ENCODE measurements around the gene ZNF740. TPM values are rescaled to one million over a fixed set of nuclear protein-coding genes. Genes with fewer than 3 reads are reported as not detected.

The ZNF740 gene
- total and polyA plus RNA-seq, 2 donors from 2014 or later = 11.1 to 58.3 TPM

DNA sequence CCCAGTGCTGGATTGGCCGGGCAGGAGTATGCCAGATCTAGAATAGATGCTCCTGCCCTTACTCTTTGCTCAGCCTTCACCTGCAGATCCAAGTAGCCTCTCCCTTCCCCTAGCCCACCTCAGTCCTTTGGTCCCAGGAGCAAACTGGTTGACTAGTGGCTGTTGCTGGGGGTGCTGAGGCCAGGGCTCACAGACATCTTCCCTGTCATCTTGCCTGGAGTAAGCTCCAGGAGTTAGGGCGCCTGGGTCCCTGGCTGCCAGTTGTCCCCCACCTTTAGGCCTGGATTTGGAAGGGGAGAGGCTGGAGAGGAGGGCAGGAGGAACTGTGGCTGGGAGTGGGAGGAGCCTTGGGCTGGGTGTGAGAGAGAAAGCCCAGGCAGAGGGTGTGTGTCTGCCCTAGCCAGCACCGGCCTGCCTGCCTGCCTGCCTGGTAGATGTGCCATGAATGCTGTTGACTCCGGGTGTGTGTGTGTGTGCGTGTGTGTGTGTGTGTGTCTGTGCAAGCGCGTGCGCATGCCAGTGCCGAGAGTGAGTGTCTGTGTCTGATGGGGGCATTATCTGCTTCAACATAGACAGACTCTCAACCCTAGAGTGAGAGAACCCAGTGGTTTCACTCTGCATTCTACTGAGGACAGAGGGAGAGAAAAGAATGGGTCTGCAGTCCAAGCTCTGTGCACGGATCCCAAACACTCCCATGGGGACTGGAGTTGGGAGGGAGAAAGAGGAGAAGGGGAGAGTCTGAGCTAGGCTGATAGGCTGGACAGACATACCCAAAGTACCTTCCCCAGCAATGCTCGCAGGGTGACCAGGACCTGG lies 52.3 kb downstream of the ZNF740 start:
- H3K27ac ChIP-seq (ENCODE audit: low read depth in 2 of 2, low read length in 2 of 2) = peak overlapping the region; percentile 64 to 69
- DNase-seq (peak in 4 of 5 donors; percentile 37 to 88 (median 64)), FAIRE-seq (no peak)
- no peaks in the 10 kb centered on the region for H3K9me3 ChIP-seq (ENCODE audit: control insufficient read depth in 2 of 3, insufficient read depth in 1 of 3, low read length in 3 of 3)
- peak overlapping the region in 1 of 3 donors; percentile 44 for H3K9ac ChIP-seq (ENCODE audit: low read length in 3 of 3)
- H3K4me1 ChIP-seq (ENCODE audit: control insufficient read depth in 2 of 3, insufficient read depth in 2 of 3, low read depth in 1 of 3, low read length in 3 of 3) = peaks cover 0 to 24% (median 7%) of the 10 kb centered on the region in 3 donors
- intact Hi-C loops (cut with DNase I) = no loop called here
- no peaks in the 10 kb centered on the region for H3K27me3 ChIP-seq (ENCODE audit: control insufficient read depth, insufficient read depth, low read length)
- no peaks in the 10 kb centered on the region for H3K36me3 ChIP-seq (ENCODE audit: control insufficient read depth in 2 of 3, insufficient read depth in 3 of 3, low read length in 3 of 3)
- peak overlapping the region; percentile 28 to 64 (median 53) for H3K4me3 ChIP-seq (ENCODE audit: low read length in 3 of 3)
- TF ChIP-seq, protein P1, sequence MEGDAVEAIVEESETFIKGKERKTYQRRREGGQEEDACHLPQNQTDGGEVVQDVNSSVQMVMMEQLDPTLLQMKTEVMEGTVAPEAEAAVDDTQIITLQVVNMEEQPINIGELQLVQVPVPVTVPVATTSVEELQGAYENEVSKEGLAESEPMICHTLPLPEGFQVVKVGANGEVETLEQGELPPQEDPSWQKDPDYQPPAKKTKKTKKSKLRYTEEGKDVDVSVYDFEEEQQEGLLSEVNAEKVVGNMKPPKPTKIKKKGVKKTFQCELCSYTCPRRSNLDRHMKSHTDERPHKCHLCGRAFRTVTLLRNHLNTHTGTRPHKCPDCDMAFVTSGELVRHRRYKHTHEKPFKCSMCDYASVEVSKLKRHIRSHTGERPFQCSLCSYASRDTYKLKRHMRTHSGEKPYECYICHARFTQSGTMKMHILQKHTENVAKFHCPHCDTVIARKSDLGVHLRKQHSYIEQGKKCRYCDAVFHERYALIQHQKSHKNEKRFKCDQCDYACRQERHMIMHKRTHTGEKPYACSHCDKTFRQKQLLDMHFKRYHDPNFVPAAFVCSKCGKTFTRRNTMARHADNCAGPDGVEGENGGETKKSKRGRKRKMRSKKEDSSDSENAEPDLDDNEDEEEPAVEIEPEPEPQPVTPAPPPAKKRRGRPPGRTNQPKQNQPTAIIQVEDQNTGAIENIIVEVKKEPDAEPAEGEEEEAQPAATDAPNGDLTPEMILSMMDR (IDR thresholded peaks at IDR 0.05; ENCODE audit: borderline replicate concordance, extremely low read depth, insufficient read depth) = no peak

DNA sequence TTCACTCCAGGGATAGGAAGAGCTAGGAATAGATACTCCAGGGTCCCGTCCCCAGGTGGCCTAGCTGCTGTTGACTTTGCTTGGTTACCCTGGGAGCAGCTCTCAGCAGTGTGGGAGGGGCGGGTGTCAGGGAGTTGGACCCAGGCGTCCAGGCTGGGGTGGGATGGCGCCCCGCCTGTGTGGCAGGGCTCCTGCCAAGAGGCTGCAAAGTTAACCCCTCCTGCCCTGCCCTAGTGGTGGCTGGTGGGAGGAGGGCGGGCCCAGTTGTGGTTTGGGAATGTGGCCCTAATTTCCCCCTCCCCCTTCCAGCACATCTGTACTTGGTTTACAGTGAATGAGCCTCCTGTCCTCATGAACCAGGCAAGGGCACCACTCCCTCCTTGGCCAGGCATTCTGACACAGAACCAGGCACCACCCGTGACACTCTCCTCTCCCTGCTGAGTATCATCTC lies 53.2 kb downstream of the ZNF740 start:
- intact Hi-C loops (cut with DNase I) = no loop called here
- H3K9ac ChIP-seq (ENCODE audit: low read length in 3 of 3) = peak overlapping the region in 2 of 3 donors; percentile 39 to 44
- H3K4me3 ChIP-seq (ENCODE audit: low read length in 3 of 3) = no peak overlapping the region
- peak in 1 of 5 donors; percentile 49 for DNase-seq
- H3K36me3 ChIP-seq (ENCODE audit: control insufficient read depth in 2 of 3, insufficient read depth in 3 of 3, low read length in 3 of 3) = no peaks in the 10 kb centered on the region
- H3K9me3 ChIP-seq (ENCODE audit: control insufficient read depth in 2 of 3, insufficient read depth in 1 of 3, low read length in 3 of 3) = no peaks in the 10 kb centered on the region
- H3K27ac ChIP-seq (ENCODE audit: low read depth in 2 of 2, low read length in 2 of 2) = no peak overlapping the region
- FAIRE-seq = no peak
- TF ChIP-seq, protein P1 (IDR thresholded peaks at IDR 0.05; ENCODE audit: borderline replicate concordance, extremely low read depth, insufficient read depth) = no peak
- H3K4me1 ChIP-seq (ENCODE audit: control insufficient read depth in 2 of 3, insufficient read depth in 2 of 3, low read depth in 1 of 3, low read length in 3 of 3) = peaks cover 0 to 24% (median 7%) of the 10 kb centered on the region in 3 donors
- no peaks in the 10 kb centered on the region for H3K27me3 ChIP-seq (ENCODE audit: control insufficient read depth, insufficient read depth, low read length)

DNA sequence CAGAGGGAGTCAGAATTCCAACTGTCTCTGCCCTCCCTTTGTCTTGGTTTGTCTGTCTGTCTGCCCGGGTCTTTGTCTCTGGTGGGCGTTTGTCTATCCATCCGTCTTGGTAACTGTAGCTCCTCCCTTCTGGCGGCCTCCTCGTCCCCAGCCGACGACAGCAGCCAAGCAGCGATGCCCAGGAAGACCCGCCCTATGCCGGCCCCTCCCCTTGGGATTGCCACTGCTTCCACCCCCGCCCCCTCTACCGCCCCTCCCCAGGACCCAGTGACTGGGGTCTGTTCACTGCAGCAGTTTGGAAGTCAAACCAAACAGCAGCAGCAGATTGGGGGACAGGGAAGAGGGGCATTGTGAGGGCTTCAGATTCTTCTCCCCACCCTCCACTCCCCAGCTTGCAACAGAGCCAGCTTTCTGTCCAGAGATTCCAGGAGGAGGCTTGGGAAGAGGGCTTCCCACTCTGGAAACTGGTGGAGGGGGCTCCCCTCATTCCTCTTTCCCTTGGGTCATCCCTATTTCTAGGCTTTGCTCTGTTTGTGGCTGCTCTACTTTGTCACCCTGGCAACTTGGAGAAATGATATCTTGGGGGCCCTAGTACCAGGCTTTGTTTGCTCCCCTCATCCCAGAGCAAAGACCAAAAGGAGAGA lies 53.9 kb downstream of the ZNF740 start:
- Histone ChIP-seq H3K36me3 (ENCODE audit: control insufficient read depth in 2 of 3, insufficient read depth in 3 of 3, low read length in 3 of 3) (no peaks in the 10 kb centered on the region), H3K4me1 (ENCODE audit: control insufficient read depth in 2 of 3, insufficient read depth in 2 of 3, low read depth in 1 of 3, low read length in 3 of 3) (peaks cover 0 to 24% (median 7%) of the 10 kb centered on the region in 3 donors), H3K27ac (ENCODE audit: low read depth in 2 of 2, low read length in 2 of 2) (no peak overlapping the region), H3K27me3 (ENCODE audit: control insufficient read depth, insufficient read depth, low read length) (no peaks in the 10 kb centered on the region), H3K9me3 (ENCODE audit: control insufficient read depth in 2 of 3, insufficient read depth in 1 of 3, low read length in 3 of 3) (no peaks in the 10 kb centered on the region), H3K4me3 (ENCODE audit: low read length in 3 of 3) (no peak overlapping the region), H3K9ac (ENCODE audit: low read length in 3 of 3) (no peak overlapping the region)
- intact Hi-C loops (cut with DNase I) = no loop called here
- no peak for FAIRE-seq
- peak in 3 of 5 donors; percentile 49 to 69 (median 66) for DNase-seq
- TF ChIP-seq, protein P1 (IDR thresholded peaks at IDR 0.05; ENCODE audit: borderline replicate concordance, extremely low read depth, insufficient read depth) = no peak
